ENCODE results near the gene SLC12A9.

The SLC12A9 gene

DNA sequence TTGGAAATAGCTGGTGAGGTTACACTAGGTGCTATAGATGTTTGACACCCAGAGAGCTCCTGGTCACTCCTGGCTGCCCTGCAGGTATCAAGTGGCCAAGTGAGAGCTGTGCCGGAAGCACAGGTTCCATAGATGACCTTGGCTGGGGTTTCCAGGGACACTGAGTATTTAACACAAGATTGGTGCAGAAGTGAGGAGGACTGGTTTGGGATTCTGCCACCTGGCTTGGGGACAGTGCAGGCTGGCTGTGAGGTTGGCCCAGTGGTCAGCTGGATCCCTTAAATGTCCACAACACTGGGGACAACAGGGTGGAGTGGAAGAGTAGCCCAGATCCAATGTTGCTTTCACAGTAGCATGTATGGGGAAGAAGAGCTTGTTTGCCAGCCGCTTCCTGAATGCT lies 48.5 kb downstream of the SLC12A9 start:
- Histone ChIP-seq H3K27ac (replicated peaks) (no peak overlapping the region), H3K27me3 (ENCODE audit: insufficient read depth, poor library complexity, severe bottlenecking) (peaks cover 12% of the 10 kb centered on the region)
- TF ChIP-seq GABPA (IDR thresholded peaks at IDR 0.05; ENCODE audit: low read depth) (no peak), POLR2AphosphoS5 (IDR thresholded peaks at IDR 0.05; ENCODE audit: low read depth) (no peak), SPI1 (IDR thresholded peaks at IDR 0.05; ENCODE audit: borderline replicate concordance, low read depth) (no peak)
- TF ChIP-seq, protein P1, sequence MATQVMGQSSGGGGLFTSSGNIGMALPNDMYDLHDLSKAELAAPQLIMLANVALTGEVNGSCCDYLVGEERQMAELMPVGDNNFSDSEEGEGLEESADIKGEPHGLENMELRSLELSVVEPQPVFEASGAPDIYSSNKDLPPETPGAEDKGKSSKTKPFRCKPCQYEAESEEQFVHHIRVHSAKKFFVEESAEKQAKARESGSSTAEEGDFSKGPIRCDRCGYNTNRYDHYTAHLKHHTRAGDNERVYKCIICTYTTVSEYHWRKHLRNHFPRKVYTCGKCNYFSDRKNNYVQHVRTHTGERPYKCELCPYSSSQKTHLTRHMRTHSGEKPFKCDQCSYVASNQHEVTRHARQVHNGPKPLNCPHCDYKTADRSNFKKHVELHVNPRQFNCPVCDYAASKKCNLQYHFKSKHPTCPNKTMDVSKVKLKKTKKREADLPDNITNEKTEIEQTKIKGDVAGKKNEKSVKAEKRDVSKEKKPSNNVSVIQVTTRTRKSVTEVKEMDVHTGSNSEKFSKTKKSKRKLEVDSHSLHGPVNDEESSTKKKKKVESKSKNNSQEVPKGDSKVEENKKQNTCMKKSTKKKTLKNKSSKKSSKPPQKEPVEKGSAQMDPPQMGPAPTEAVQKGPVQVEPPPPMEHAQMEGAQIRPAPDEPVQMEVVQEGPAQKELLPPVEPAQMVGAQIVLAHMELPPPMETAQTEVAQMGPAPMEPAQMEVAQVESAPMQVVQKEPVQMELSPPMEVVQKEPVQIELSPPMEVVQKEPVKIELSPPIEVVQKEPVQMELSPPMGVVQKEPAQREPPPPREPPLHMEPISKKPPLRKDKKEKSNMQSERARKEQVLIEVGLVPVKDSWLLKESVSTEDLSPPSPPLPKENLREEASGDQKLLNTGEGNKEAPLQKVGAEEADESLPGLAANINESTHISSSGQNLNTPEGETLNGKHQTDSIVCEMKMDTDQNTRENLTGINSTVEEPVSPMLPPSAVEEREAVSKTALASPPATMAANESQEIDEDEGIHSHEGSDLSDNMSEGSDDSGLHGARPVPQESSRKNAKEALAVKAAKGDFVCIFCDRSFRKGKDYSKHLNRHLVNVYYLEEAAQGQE (IDR thresholded peaks at IDR 0.05; ENCODE audit: insufficient replicate concordance, low read depth): no peak
- TF ChIP-seq, protein P2, sequence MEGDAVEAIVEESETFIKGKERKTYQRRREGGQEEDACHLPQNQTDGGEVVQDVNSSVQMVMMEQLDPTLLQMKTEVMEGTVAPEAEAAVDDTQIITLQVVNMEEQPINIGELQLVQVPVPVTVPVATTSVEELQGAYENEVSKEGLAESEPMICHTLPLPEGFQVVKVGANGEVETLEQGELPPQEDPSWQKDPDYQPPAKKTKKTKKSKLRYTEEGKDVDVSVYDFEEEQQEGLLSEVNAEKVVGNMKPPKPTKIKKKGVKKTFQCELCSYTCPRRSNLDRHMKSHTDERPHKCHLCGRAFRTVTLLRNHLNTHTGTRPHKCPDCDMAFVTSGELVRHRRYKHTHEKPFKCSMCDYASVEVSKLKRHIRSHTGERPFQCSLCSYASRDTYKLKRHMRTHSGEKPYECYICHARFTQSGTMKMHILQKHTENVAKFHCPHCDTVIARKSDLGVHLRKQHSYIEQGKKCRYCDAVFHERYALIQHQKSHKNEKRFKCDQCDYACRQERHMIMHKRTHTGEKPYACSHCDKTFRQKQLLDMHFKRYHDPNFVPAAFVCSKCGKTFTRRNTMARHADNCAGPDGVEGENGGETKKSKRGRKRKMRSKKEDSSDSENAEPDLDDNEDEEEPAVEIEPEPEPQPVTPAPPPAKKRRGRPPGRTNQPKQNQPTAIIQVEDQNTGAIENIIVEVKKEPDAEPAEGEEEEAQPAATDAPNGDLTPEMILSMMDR (IDR thresholded peaks at IDR 0.05; ENCODE audit: insufficient read depth, low read length): no peak

DNA sequence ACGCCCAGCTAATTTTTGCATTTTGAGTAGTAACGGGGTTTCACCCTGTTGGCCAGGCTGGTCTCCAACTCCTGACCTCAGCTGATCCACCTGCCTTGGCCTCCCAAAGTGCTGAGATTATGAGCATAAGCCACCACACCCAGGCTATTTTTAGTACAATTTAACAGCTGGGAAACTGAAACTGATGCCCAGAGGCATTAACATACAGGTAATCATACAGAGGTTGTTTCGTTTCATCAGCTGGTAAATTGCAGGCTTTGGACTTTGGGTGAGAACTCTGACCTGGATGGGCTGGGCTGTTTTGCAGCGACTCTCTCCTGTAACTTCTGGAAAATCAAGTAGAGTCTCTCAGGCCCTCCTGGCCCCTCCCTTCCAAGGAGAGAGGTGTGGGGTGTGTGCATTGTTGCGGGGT lies 49.4 kb downstream of the SLC12A9 start:
- Histone ChIP-seq H3K4me3 (replicated peaks; ENCODE audit: insufficient read depth, low read length) (no peak overlapping the region), H3K27ac (replicated peaks) (no peak overlapping the region), H3K27me3 (ENCODE audit: insufficient read depth, poor library complexity, severe bottlenecking) (peaks cover 5% of the 10 kb centered on the region)
- no peak for DNase-seq (ENCODE audit: low read depth in 1 of 2, low spot score in 1 of 2)
- TF ChIP-seq, protein P1 (IDR thresholded peaks at IDR 0.05; ENCODE audit: insufficient replicate concordance, low read depth): no peak
- no peak for TF ChIP-seq GABPA (IDR thresholded peaks at IDR 0.05; ENCODE audit: low read depth)
- no peak for TF ChIP-seq SPI1 (IDR thresholded peaks at IDR 0.05; ENCODE audit: borderline replicate concordance, low read depth)
- TF ChIP-seq, protein P2 (IDR thresholded peaks at IDR 0.05; ENCODE audit: insufficient read depth, low read length): no peak
- TF ChIP-seq POLR2AphosphoS5 (IDR thresholded peaks at IDR 0.05; ENCODE audit: low read depth): no peak

More for the DNA sequence above, 48.5 kb downstream of the SLC12A9 start:
- H3K4me3 ChIP-seq (replicated peaks; ENCODE audit: insufficient read depth, low read length): no peak overlapping the region
- DNase-seq (ENCODE audit: low read depth in 1 of 2, low spot score in 1 of 2): no peak

- Histone ChIP-seq H3K4me3 (replicated peaks; ENCODE audit: insufficient read depth, low read length) (no peak overlapping the region), H3K27me3 (ENCODE audit: insufficient read depth, poor library complexity, severe bottlenecking) (peaks cover under 1% of the 10 kb centered on the region), H3K27ac (replicated peaks) (no peak overlapping the region)
- no peak for DNase-seq (ENCODE audit: low read depth in 1 of 2, low spot score in 1 of 2)
- TF ChIP-seq, protein P2 (IDR thresholded peaks at IDR 0.05; ENCODE audit: insufficient read depth, low read length): no peak
- no peak for TF ChIP-seq POLR2AphosphoS5 (IDR thresholded peaks at IDR 0.05; ENCODE audit: low read depth)
- TF ChIP-seq SPI1 (IDR thresholded peaks at IDR 0.05; ENCODE audit: borderline replicate concordance, low read depth): no peak
- TF ChIP-seq GABPA (IDR thresholded peaks at IDR 0.05; ENCODE audit: low read depth): no peak
- TF ChIP-seq, protein P1 (IDR thresholded peaks at IDR 0.05; ENCODE audit: insufficient replicate concordance, low read depth): no peak
These were observed 50.1 kb downstream of the SLC12A9 start for GRCh38 chr7:100902638-100903037.

Measured in HL-60 (cell line).